ENCODE results near the gene GPR37L1. TPM values are rescaled to one million over a fixed set of nuclear protein-coding genes. Genes with fewer than 3 reads are reported as not detected.

GPR37L1 gene
- total and polyA plus RNA-seq, 5 donors: 0.06 to 0.21 (median 0.16) TPM; not detected in 1

GRCh38 chr1:202157945-202158344, 35.2 kb downstream of the GPR37L1 start:
- WGBS: 93% methylated on average over 10 of the region's 10 CpGs
- intact Hi-C loops (cut with DNase I): no loop called here
- peak in 1 of 3 donors; percentile 25 for DNase-seq
- H3K27ac ChIP-seq (ENCODE audit: low read length): no peak overlapping the region
- H3K4me3 ChIP-seq (ENCODE audit: low read length): no peak overlapping the region
- no peaks in the 10 kb centered on the region for H3K27me3 ChIP-seq (ENCODE audit: control insufficient read depth, insufficient read depth)
- peaks cover 5% of the 10 kb centered on the region for H3K4me1 ChIP-seq (ENCODE audit: control insufficient read depth, insufficient read depth, low read length)
- ATAC-seq: no peak
- H3K9me3 ChIP-seq (ENCODE audit: control insufficient read depth, low read length): no peaks in the 10 kb centered on the region

GRCh38 chr1:202158810-202159533, 36.3 kb downstream of the GPR37L1 start:
- ATAC-seq (no peak), DNase-seq (peak in 1 of 3 donors; percentile 28)
- Histone ChIP-seq H3K4me3 (ENCODE audit: low read length) (no peak overlapping the region), H3K27me3 (ENCODE audit: control insufficient read depth, insufficient read depth) (no peaks in the 10 kb centered on the region), H3K4me1 (ENCODE audit: control insufficient read depth, insufficient read depth, low read length) (peaks cover 5% of the 10 kb centered on the region), H3K9me3 (ENCODE audit: control insufficient read depth, low read length) (no peaks in the 10 kb centered on the region), H3K27ac (ENCODE audit: low read length) (no peak overlapping the region)
- intact Hi-C loops (cut with DNase I): no loop called here
- WGBS: 88% methylated on average over 10 of the region's 10 CpGs

GRCh38 chr1:202159534-202160371, 37.0 kb downstream of the GPR37L1 start:
- Histone ChIP-seq H3K27me3 (ENCODE audit: control insufficient read depth, insufficient read depth) (no peaks in the 10 kb centered on the region), H3K9me3 (ENCODE audit: control insufficient read depth, low read length) (no peaks in the 10 kb centered on the region), H3K4me1 (ENCODE audit: control insufficient read depth, insufficient read depth, low read length) (peaks cover 5% of the 10 kb centered on the region), H3K4me3 (ENCODE audit: low read length) (no peak overlapping the region), H3K27ac (ENCODE audit: low read length) (no peak overlapping the region)
- intact Hi-C loops (cut with DNase I): no loop called here
- 80% methylated on average over 16 of the region's 16 CpGs for WGBS
- no peak for ATAC-seq
- DNase-seq: peak in 2 of 3 donors; percentile 44 to 55

- Histone ChIP-seq H3K4me3 (ENCODE audit: low read length) (no peak within 1 kb of the TSS), H3K4me1 (ENCODE audit: control insufficient read depth, insufficient read depth, low read length) (peaks cover 2% of the 10 kb centered on the region), H3K9me3 (ENCODE audit: control insufficient read depth, low read length) (no peaks in the 10 kb centered on the region), H3K27ac (ENCODE audit: low read length) (no peak within 1 kb of the TSS), H3K27me3 (ENCODE audit: control insufficient read depth, insufficient read depth) (no peaks in the 10 kb centered on the region)
- WGBS: 78% methylated on average over 17 of the region's 17 CpGs
- intact Hi-C loops (cut with DNase I): no loop called here
- ATAC-seq (peak in 1 of 2 donors; percentile 10), DNase-seq (peak in 2 of 3 donors; percentile 72 to 75)
Observed at GRCh38 chr1:202160377-202160940, 37.7 kb downstream of the GPR37L1 start, which contains the start of gene PTPN7. PTPN7 (minus strand) TSS chr1:202160602; CDS start chr1:202159402, 1,200 bp downstream.

- no peak overlapping the region for H3K4me3 ChIP-seq (ENCODE audit: low read length)
- ATAC-seq: no peak
- no peak overlapping the region for H3K27ac ChIP-seq (ENCODE audit: low read length)
- WGBS: 63% methylated on average over 22 of the region's 22 CpGs
- H3K9me3 ChIP-seq (ENCODE audit: control insufficient read depth, low read length): no peaks in the 10 kb centered on the region
- DNase-seq: peak in 1 of 3 donors; percentile 49
- intact Hi-C loops (cut with DNase I): no loop called here
- no peaks in the 10 kb centered on the region for H3K4me1 ChIP-seq (ENCODE audit: control insufficient read depth, insufficient read depth, low read length)
- no peaks in the 10 kb centered on the region for H3K27me3 ChIP-seq (ENCODE audit: control insufficient read depth, insufficient read depth)
Observed at GRCh38 chr1:202161151-202162046, 38.7 kb downstream of the GPR37L1 start.

- intact Hi-C loops (cut with DNase I): no loop called here
- Histone ChIP-seq H3K9me3 (ENCODE audit: control insufficient read depth, low read length) (no peaks in the 10 kb centered on the region), H3K4me3 (ENCODE audit: low read length) (no peak overlapping the region), H3K4me1 (ENCODE audit: control insufficient read depth, insufficient read depth, low read length) (no peaks in the 10 kb centered on the region), H3K27ac (ENCODE audit: low read length) (no peak overlapping the region), H3K27me3 (ENCODE audit: control insufficient read depth, insufficient read depth) (no peaks in the 10 kb centered on the region)
- peak in 1 of 3 donors; percentile 52 for DNase-seq
- ATAC-seq: peak in 1 of 2 donors; percentile 12
- 72% methylated on average over 4 of the region's 4 CpGs for WGBS
Observed at GRCh38 chr1:202162047-202162417, 39.3 kb downstream of the GPR37L1 start.

- ATAC-seq: no peak
- no peak overlapping the region for H3K4me3 ChIP-seq (ENCODE audit: low read length)
- no peaks in the 10 kb centered on the region for H3K9me3 ChIP-seq (ENCODE audit: control insufficient read depth, low read length)
- DNase-seq: peak in 1 of 3 donors; percentile 36
- H3K27me3 ChIP-seq (ENCODE audit: control insufficient read depth, insufficient read depth): no peaks in the 10 kb centered on the region
- 60% methylated on average over 15 of the region's 15 CpGs for WGBS
- no peak overlapping the region for H3K27ac ChIP-seq (ENCODE audit: low read length)
- intact Hi-C loops (cut with DNase I): no loop called here
- H3K4me1 ChIP-seq (ENCODE audit: control insufficient read depth, insufficient read depth, low read length): no peaks in the 10 kb centered on the region
Observed at GRCh38 chr1:202162418-202163280, 39.9 kb downstream of the GPR37L1 start.

GRCh38 chr1:202163281-202164270, 40.9 kb downstream of the GPR37L1 start:
- H3K4me1 ChIP-seq (ENCODE audit: control insufficient read depth, insufficient read depth, low read length): no peaks in the 10 kb centered on the region
- H3K4me3 ChIP-seq (ENCODE audit: low read length): no peak overlapping the region
- no peaks in the 10 kb centered on the region for H3K27me3 ChIP-seq (ENCODE audit: control insufficient read depth, insufficient read depth)
- H3K9me3 ChIP-seq (ENCODE audit: control insufficient read depth, low read length): no peaks in the 10 kb centered on the region
- ATAC-seq: no peak
- peak in 1 of 3 donors; percentile 52 for DNase-seq
- intact Hi-C loops (cut with DNase I): no loop called here
- WGBS: 78% methylated on average over 12 of the region's 12 CpGs
- no peak overlapping the region for H3K27ac ChIP-seq (ENCODE audit: low read length)
